Cardiac fibroblast (primary cell): ENCODE data around the gene HSD17B11.

ENCODE experiments used
- DNase-seq, 2 donors: peaks; one replicate each; pipeline versions ENCODE4 v3.0.0 to v3.0.0-alpha.2; 2010; ENCODE audit warnings: low read depth in 2 of 2
- H3K4me3 ChIP-seq, 2 donors: replicated peaks in 1 of 2; 1 replicate in 1 of 2; 2 replicates in 1 of 2; pipeline ENCODE4 v1.5.1; 2011; ENCODE audit warnings: low read depth in 2 of 2, low read length in 2 of 2, mild to moderate bottlenecking in 2 of 2, moderate library complexity in 1 of 2
- TF ChIP-seq, protein P1 (sequence below): IDR thresholded peaks from one replicate; pipeline ENCODE4 v1.5.1; 2011; ENCODE audit warnings: low read depth, mild to moderate bottlenecking, low read length, inconsistent platforms

The HSD17B11 gene

DNA sequence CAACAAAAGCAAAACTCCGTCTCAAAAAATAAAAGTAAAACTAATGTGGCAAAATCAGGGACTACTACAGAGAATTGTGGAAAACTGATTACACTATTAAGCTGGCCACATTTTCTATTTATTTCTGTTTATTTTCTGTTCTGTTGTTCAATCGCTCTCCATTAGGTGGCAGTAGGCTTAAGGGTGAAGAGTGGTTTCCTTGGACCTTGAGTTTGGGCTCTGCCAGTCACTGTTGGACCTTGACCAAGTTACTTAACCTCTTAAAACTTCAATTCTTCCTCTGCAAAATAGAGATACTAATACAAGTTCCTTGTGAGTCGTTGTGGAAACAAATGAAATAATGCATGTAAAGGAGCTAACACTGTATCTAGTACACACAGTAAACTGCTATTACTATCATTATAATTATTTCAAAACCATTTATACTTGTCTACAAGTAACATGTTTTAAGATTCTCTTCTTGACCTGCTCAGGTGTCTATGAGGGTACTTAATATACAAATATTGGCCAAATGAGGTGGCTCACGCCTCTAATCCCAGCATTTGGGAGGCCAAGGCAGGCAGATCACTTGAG, 15.2 kb downstream of the HSD17B11 start:
- TF ChIP-seq, protein P1, sequence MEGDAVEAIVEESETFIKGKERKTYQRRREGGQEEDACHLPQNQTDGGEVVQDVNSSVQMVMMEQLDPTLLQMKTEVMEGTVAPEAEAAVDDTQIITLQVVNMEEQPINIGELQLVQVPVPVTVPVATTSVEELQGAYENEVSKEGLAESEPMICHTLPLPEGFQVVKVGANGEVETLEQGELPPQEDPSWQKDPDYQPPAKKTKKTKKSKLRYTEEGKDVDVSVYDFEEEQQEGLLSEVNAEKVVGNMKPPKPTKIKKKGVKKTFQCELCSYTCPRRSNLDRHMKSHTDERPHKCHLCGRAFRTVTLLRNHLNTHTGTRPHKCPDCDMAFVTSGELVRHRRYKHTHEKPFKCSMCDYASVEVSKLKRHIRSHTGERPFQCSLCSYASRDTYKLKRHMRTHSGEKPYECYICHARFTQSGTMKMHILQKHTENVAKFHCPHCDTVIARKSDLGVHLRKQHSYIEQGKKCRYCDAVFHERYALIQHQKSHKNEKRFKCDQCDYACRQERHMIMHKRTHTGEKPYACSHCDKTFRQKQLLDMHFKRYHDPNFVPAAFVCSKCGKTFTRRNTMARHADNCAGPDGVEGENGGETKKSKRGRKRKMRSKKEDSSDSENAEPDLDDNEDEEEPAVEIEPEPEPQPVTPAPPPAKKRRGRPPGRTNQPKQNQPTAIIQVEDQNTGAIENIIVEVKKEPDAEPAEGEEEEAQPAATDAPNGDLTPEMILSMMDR = peak; percentile 76
- peak; percentile 89 to 93 for DNase-seq

DNA sequence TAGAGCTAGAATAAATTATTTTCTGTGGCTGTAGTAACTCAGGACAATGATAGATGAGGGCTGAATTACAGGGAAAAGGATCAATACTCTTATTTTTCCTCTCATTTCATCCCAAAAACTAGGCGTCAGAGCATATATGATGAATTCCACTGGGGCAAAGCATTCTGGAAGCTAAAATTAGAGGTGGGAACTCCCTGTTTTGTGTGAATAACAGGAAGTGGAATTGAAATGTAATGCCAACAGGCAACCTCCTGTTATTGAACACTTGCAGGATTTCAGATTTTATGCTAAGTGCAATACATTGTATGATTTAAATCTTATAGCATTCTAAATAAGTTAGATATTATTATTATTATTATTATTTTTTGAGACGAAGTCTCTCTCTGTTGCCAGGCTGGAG, 20.9 kb downstream of the HSD17B11 start:
- no peak overlapping the region for H3K4me3 ChIP-seq
- TF ChIP-seq, protein P1 = no peak
- DNase-seq = peak in 1 of 2 donors; percentile 9

More for the DNA sequence above, 15.2 kb downstream of the HSD17B11 start:
- no peak overlapping the region for H3K4me3 ChIP-seq

DNA sequence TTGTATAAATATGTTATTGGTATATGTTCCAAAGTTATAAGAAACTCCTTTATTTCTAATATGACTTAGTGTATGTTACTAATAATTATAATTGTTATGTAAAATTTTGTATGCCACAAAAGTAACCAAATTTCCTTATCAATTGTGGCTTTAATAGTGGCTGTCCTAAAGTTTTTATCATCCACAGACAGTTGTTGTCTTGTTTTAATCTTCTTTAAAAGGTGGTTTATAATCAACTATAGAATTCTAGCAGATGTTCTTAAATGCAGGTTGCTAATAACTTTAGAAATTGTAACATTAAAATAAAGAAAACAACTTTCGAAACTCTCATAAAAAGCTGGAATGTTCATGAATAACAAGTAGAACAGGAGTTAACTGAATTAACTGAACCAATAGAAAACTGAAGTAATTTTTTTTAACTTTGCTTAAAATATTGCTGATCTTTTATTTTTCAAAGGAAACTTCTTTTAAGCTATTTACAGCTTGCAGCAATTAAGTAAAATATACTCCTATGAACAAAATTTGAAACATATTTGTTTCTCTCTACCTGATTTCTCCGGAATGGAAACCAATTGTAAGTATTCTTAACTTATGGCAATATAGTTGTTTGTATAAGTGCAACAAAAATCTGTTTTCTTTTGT, 24.3 kb downstream of the HSD17B11 start:
- DNase-seq = no peak
- TF ChIP-seq, protein P1 = no peak
- H3K4me3 ChIP-seq = no peak overlapping the region

DNA sequence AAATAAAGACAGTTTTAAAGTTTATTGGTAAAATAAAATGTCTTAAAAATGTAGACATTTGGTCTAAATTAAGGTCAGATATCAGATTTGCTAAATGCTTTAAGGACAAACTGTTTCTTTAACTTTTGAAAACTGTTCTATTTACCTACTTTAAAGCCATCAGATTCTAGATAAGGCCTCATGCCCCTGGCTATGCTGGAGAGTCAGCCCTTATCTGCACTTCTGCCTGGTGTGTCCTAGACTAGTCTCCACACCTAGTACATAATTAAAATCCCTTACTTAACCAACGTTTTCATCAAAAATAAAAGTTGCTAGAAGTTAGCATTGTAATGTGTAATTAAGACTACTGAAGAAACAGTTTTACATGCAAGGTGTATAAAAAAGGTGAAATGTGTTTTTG, 25.6 kb downstream of the HSD17B11 start:
- TF ChIP-seq, protein P1 = no peak
- H3K4me3 ChIP-seq = no peak overlapping the region
- DNase-seq = no peak

DNA sequence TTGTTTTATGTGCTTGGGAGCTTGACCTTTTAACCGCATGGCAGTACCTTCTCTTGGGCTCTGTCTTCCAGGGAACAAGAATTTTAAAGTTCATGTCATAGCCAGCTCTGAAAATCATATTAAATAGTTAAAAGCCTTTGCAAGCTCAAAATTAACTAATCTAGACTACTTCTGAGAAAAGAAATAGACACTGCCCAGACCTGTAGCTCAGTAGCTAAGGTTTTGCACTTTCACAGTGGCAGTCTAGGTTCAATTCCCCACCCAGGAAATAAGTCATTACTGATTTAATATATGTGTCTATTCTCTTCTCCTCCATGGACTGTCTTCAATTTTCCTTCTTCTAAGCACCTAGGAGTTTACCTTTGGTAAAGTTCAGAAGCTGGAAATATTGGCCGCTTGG, 27.4 kb downstream of the HSD17B11 start:
- H3K4me3 ChIP-seq = no peak overlapping the region
- TF ChIP-seq, protein P1 = no peak

DNA sequence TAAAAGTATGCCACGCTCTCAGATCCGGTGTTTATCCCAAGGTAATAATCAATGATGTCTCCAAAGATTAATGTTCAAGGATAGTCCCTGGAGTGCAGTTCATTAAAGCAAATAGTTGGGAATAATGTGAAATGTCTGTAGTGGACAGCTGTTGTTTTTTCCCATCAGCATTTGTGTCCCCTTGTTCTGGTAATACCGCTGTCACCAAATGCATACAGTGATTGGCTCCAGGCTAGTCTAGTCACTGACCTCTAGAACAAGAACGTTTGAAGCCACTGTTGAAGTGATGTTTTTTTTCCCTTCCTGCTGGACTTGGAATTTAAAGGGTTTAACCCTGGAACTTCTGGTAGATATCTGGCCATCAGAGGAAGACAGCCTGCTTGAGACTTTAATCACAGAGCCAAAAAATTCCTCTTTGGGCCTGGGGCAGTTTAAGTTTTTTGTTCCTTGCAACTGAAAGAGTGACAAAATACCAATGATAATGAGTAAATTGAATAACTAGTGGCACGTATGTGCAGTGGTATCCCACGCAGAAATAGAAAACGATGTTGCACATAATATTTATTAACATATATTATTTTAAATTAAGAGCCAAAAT, 30.6 kb downstream of the HSD17B11 start:
- H3K4me3 ChIP-seq = no peak overlapping the region
- TF ChIP-seq, protein P1 = no peak
- no peak for DNase-seq

More for the DNA sequence above, 27.4 kb downstream of the HSD17B11 start:
- no peak for DNase-seq
